ENCODE results near the gene UST.
A peak's percentile ranks its signal among the peaks of the same experiment; 100 is the strongest.

UST gene

DNA sequence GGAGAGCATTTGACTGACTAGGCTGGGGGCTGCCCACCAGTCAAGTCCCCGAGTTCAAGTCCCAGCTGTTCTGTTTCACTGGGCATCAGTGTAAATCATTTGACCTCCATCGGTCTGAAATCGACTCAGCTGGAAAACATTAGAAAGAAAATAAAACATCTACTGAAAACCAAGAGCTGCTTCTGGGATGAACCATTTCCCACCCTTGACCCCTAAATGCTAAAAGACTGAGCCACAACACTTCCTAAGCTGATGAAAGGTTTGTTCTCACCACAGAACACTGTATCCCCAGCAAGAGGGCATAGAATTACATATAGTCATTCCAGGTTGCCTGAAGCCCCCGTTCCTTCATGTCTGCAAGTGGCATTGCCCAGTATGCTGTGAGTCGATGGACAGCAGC is 333.7 kb downstream of the UST start:
- DNase-seq (ENCODE audit: low spot score): no peak
- Mint-ChIP-seq H3K36me3 (ENCODE audit: low read depth) (peaks cover 13% of the 10 kb centered on the region), H3K4me1 (ENCODE audit: low read depth) (peaks cover 80% of the 10 kb centered on the region), H3K27ac (no peak overlapping the region), H3K27me3 (ENCODE audit: low read depth) (no peaks in the 10 kb centered on the region), H3K4me3 (no peak overlapping the region), H3K9me3 (no peaks in the 10 kb centered on the region)

- peaks cover 77% of the 10 kb centered on the region for H3K4me1 Mint-ChIP-seq (ENCODE audit: low read depth)
- no peak for DNase-seq (ENCODE audit: low spot score)
- H3K9me3 Mint-ChIP-seq: no peaks in the 10 kb centered on the region
- no peaks in the 10 kb centered on the region for H3K27me3 Mint-ChIP-seq (ENCODE audit: low read depth)
- peaks cover 14% of the 10 kb centered on the region for H3K36me3 Mint-ChIP-seq (ENCODE audit: low read depth)
- H3K4me3 Mint-ChIP-seq: no peak overlapping the region
- H3K27ac Mint-ChIP-seq: no peak overlapping the region
Observed at GRCh38 chr6:149081281-149081680, 334.5 kb downstream of the UST start.

DNA sequence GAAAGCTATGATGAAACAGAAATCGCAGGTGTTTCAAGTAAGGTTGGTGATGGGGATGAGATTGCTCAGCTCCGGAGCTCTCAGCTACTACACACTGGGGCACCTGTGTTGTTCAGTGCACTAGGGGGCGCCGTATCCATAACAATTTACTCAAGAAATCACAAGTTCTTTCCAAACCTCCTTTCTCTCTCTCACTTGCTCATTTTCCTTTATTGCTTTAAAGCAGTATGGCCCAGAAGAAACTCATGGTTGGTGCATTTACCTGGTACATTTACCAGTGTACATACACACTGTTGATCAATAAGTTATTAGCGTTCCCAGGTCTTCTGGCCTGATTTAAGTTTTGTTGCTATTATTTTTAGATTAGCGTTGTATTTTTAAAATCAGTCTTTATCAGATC is 335.5 kb downstream of the UST start:
- Mint-ChIP-seq H3K4me1 (ENCODE audit: low read depth) (peaks cover 77% of the 10 kb centered on the region), H3K9me3 (no peaks in the 10 kb centered on the region), H3K27me3 (ENCODE audit: low read depth) (no peaks in the 10 kb centered on the region), H3K4me3 (peak overlapping the region; percentile 75), H3K27ac (peak overlapping the region; percentile 27), H3K36me3 (ENCODE audit: low read depth) (peaks cover 17% of the 10 kb centered on the region)
- peak; percentile 75 for DNase-seq (ENCODE audit: low spot score)

- peak overlapping the region; percentile 86 for H3K27ac Mint-ChIP-seq
- peaks cover 26% of the 10 kb centered on the region for H3K36me3 Mint-ChIP-seq (ENCODE audit: low read depth)
- no peak for DNase-seq (ENCODE audit: low spot score)
- H3K27me3 Mint-ChIP-seq (ENCODE audit: low read depth): no peaks in the 10 kb centered on the region
- H3K9me3 Mint-ChIP-seq: no peaks in the 10 kb centered on the region
- H3K4me3 Mint-ChIP-seq: peak overlapping the region; percentile 75
- peaks cover 77% of the 10 kb centered on the region for H3K4me1 Mint-ChIP-seq (ENCODE audit: low read depth)
Observed at GRCh38 chr6:149084026-149084425, 337.2 kb downstream of the UST start.

DNA sequence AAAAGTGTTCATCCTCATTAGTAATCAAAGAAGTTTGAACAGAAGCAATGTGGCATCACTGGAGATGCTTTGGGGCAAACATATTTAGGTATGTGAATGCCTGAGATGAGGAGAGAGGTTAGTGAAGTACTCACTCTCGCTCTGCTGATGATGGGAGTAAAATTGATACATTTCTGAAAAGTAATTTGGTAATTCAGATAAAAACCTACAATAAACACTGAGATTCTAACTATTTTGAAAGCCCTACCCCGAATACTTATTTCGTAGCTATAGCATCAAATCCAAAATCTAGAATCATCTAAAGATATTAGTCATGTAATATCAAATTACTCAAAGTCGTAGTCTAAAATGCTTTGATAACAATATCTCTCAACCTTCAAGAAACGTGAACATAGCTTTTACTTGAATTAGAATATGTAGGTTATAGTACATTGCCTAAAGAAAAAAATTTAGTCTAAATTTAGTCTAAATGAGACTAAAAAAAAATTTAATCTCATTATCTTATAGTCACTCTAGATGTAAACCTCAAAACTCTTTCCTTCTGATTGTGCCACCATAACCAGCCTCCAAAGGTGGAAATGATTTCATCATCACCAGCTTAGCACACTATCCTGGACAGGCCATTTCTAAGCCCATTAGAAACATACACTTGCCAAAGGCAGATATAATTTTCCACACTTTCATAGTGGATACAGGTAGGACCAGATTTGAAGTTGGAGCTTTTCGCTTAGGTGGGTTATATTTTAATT is 338.2 kb downstream of the UST start:
- H3K36me3 Mint-ChIP-seq (ENCODE audit: low read depth): peaks cover 23% of the 10 kb centered on the region
- H3K27ac Mint-ChIP-seq: peak overlapping the region; percentile 86
- no peaks in the 10 kb centered on the region for H3K27me3 Mint-ChIP-seq (ENCODE audit: low read depth)
- H3K9me3 Mint-ChIP-seq: no peaks in the 10 kb centered on the region
- H3K4me1 Mint-ChIP-seq (ENCODE audit: low read depth): peaks cover 75% of the 10 kb centered on the region
- no peak for DNase-seq (ENCODE audit: low spot score)
- H3K4me3 Mint-ChIP-seq: peak overlapping the region; percentile 75

DNA sequence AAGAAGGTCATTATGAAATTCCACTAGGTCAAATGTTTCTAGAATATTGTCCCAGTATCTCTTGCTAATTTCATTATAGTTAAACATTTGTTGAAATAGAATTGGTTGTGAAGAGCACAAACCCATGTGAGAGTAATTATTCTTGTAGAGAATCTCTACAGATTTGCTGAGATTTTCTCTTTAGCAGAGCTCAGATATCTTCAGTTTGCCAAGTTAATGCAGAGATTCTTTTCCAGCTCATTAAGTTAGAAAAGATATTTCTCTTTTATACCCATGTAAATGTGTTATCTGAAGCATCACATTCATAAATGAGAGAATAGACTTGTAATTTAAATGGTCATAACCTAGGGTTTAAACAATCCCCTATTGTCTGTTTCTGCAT is 338.7 kb downstream of the UST start:
- no peaks in the 10 kb centered on the region for H3K27me3 Mint-ChIP-seq (ENCODE audit: low read depth)
- no peak for DNase-seq (ENCODE audit: low spot score)
- H3K36me3 Mint-ChIP-seq (ENCODE audit: low read depth): peaks cover 23% of the 10 kb centered on the region
- H3K4me1 Mint-ChIP-seq (ENCODE audit: low read depth): peaks cover 79% of the 10 kb centered on the region
- no peaks in the 10 kb centered on the region for H3K9me3 Mint-ChIP-seq
- peak overlapping the region; percentile 86 for H3K27ac Mint-ChIP-seq
- H3K4me3 Mint-ChIP-seq: peak overlapping the region; percentile 75

- no peaks in the 10 kb centered on the region for H3K27me3 Mint-ChIP-seq (ENCODE audit: low read depth)
- peak overlapping the region; percentile 75 for H3K4me3 Mint-ChIP-seq
- no peaks in the 10 kb centered on the region for H3K9me3 Mint-ChIP-seq
- peaks cover 27% of the 10 kb centered on the region for H3K36me3 Mint-ChIP-seq (ENCODE audit: low read depth)
- DNase-seq (ENCODE audit: low spot score): no peak
- H3K27ac Mint-ChIP-seq: peak overlapping the region; percentile 57
- peaks cover 74% of the 10 kb centered on the region for H3K4me1 Mint-ChIP-seq (ENCODE audit: low read depth)
Observed at GRCh38 chr6:149086363-149086762, 339.5 kb downstream of the UST start.

DNA sequence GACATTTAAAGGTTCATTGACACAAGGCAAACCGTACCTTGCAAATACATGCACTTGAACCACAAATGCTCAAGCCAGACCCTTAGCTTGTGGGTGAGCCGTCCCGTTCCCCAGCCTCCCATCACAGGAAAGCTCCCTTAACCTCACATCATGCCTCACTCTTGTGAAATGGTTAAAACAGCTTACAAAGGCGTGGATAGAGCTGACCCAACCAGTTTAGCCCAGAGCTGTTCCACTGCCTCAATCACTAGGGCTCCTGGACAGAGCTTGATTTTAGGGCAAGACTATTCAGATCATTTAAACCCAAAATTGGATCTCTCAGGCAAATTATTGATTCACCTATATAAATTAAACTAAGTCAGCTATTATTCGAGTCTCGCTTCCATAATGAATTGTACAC is 341.1 kb downstream of the UST start:
- Mint-ChIP-seq H3K4me1 (ENCODE audit: low read depth) (peaks cover 70% of the 10 kb centered on the region), H3K4me3 (no peak overlapping the region), H3K36me3 (ENCODE audit: low read depth) (peaks cover 30% of the 10 kb centered on the region), H3K27ac (no peak overlapping the region), H3K27me3 (ENCODE audit: low read depth) (no peaks in the 10 kb centered on the region), H3K9me3 (no peaks in the 10 kb centered on the region)
- DNase-seq (ENCODE audit: low spot score): no peak

DNA sequence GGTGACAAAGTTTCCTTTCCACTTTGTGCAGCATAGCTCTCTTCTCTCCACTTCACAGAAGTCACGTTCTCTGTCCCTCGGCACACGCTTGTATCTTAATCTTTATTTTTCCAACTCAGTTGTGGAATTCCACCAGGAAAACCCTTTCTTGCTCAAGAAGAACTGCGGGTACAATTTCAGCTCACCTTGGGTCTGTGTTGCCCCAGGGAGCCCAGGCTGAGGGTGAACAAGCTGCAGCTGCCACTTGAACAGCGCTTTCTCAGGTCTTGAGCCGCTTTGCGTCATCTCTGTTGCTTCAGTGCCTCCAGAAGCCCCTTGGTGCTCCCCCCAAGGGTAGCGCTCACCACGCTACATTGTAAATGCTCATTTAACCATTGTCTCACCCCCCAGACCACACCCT is 341.5 kb downstream of the UST start:
- no peak for DNase-seq (ENCODE audit: low spot score)
- Mint-ChIP-seq H3K27ac (peak overlapping the region; percentile 45), H3K4me3 (no peak overlapping the region), H3K27me3 (ENCODE audit: low read depth) (no peaks in the 10 kb centered on the region), H3K36me3 (ENCODE audit: low read depth) (peaks cover 34% of the 10 kb centered on the region), H3K4me1 (ENCODE audit: low read depth) (peaks cover 69% of the 10 kb centered on the region), H3K9me3 (no peaks in the 10 kb centered on the region)

DNA sequence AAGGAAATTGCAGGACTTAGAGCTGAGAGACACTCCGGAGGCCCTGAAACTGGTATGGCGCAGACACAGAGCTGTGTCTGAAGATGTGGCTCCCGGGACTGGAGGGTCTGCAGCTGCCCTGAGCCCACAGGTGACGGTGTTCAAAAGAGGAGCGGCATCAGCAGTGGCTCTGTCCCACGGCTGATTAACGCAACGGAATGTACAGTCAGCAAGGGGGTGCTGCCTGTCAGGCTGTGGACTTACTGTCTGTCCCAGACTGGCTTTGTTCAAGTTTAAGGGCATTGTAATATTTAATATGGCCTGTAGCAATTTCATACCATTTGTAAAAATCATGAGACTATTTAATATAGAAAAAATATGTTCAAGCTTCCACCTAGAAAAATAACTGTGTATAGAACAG is 342.7 kb downstream of the UST start:
- Mint-ChIP-seq H3K36me3 (ENCODE audit: low read depth) (peaks cover 39% of the 10 kb centered on the region), H3K27ac (no peak overlapping the region)

DNA sequence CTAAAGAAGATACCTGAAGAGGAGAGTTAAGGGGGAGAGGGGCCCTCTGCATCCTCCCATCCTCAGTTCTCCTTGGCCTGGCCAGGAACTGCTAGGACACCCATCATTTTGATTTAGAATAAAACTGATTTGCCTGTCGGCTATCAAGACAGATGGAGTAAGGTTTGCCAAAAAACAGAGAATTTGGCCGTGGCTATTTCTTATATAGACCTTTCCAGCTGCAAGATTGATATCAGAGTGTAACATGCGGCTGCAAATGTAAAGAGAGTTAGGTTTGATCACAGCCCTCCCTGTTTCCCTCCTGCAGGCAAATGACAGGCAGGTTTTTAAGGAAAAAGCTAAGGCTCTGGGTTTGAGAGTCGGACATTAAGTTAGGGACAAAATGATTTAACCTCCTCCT is 344.1 kb downstream of the UST start:
- Mint-ChIP-seq H3K27me3 (ENCODE audit: low read depth) (no peaks in the 10 kb centered on the region), H3K27ac (peak overlapping the region; percentile 52), H3K36me3 (ENCODE audit: low read depth) (peaks cover 34% of the 10 kb centered on the region), H3K4me1 (ENCODE audit: low read depth) (peaks cover 72% of the 10 kb centered on the region), H3K4me3 (no peak overlapping the region), H3K9me3 (no peaks in the 10 kb centered on the region)
- DNase-seq (ENCODE audit: low spot score): no peak

More for the DNA sequence above, 342.7 kb downstream of the UST start:
- no peak for DNase-seq (ENCODE audit: low spot score)
- no peak overlapping the region for H3K4me3 Mint-ChIP-seq
- no peaks in the 10 kb centered on the region for H3K27me3 Mint-ChIP-seq (ENCODE audit: low read depth)
- peaks cover 69% of the 10 kb centered on the region for H3K4me1 Mint-ChIP-seq (ENCODE audit: low read depth)
- H3K9me3 Mint-ChIP-seq: no peaks in the 10 kb centered on the region

DNA sequence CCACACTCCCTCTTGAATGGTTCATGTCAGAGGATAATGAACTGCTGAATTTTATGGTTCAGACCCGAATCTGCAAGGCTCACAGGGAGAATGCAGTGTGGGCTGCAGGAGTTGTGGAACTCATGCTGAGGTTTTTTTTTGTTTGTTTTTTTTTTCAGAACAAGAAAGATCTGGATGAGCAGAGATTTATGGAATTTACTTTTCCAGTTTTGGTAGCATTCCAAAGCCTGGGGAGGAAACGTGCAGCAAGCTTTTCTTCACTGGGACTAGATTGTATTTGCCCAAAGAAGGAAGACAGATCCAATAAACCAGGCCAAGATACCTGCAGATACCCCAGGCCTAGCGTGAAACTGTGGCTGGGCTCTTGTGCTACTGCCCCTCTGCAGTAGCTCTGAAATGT is 346.8 kb downstream of the UST start:
- no peak for DNase-seq (ENCODE audit: low spot score)
- peak overlapping the region; percentile 87 for H3K27ac Mint-ChIP-seq
- peaks cover 13% of the 10 kb centered on the region for H3K9me3 Mint-ChIP-seq
- no peaks in the 10 kb centered on the region for H3K27me3 Mint-ChIP-seq (ENCODE audit: low read depth)
- H3K36me3 Mint-ChIP-seq (ENCODE audit: low read depth): peaks cover 32% of the 10 kb centered on the region
- peaks cover 75% of the 10 kb centered on the region for H3K4me1 Mint-ChIP-seq (ENCODE audit: low read depth)
- peak overlapping the region; percentile 81 for H3K4me3 Mint-ChIP-seq

DNA sequence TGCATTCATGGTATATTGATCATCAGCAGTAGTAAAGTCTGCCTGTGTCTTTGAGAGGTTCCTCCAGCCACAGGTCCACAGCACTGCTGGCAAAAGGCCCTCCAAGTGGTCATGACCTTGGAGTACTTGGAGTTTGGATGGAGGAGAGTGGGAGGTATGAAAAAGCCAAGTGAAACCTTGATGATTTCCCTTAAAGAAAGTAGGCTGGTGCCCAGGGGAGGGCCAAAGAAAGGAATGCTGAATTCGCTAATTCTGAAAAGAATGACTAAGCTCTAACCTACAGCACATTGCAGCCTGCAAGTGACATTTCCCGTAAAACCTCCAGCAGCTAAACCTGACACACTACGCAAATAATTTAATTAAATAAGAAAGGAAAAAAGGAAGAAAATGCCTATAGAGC is 347.3 kb downstream of the UST start:
- Mint-ChIP-seq H3K36me3 (ENCODE audit: low read depth) (peaks cover 36% of the 10 kb centered on the region), H3K4me3 (peak overlapping the region; percentile 81), H3K27me3 (ENCODE audit: low read depth) (no peaks in the 10 kb centered on the region), H3K4me1 (ENCODE audit: low read depth) (peaks cover 73% of the 10 kb centered on the region), H3K27ac (peak overlapping the region; percentile 87), H3K9me3 (peaks cover 18% of the 10 kb centered on the region)
- no peak for DNase-seq (ENCODE audit: low spot score)

- Mint-ChIP-seq H3K4me3 (peak overlapping the region; percentile 81), H3K27me3 (ENCODE audit: low read depth) (no peaks in the 10 kb centered on the region), H3K9me3 (peaks cover 25% of the 10 kb centered on the region), H3K27ac (peak overlapping the region; percentile 87), H3K4me1 (ENCODE audit: low read depth) (peaks cover 68% of the 10 kb centered on the region), H3K36me3 (ENCODE audit: low read depth) (peaks cover 43% of the 10 kb centered on the region)
- DNase-seq (ENCODE audit: low spot score): peak; percentile 34
Observed at GRCh38 chr6:149094934-149095351, 348.1 kb downstream of the UST start.

DNA sequence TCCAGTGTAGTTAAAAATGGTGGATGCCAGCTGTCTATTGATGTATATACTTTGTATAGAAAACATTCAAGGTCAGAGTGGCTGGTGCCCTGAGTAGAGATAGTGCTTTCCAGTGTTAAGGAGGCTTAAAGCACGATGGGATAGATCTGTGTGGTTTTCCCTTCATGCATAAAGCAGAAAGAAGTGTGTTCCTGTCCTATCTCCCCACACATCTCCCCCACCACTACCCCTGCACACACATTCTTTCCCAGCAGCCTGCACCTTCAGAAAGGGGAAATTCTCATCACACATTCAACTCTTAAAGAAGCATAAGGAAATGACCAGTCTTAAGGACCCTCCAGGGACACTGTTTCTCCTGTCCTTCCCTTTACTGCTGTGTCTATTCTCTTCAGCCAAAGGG is 349.0 kb downstream of the UST start:
- peak; percentile 68 for DNase-seq (ENCODE audit: low spot score)
- Mint-ChIP-seq H3K27ac (peak overlapping the region; percentile 87), H3K4me1 (ENCODE audit: low read depth) (peaks cover 61% of the 10 kb centered on the region), H3K27me3 (ENCODE audit: low read depth) (no peaks in the 10 kb centered on the region), H3K36me3 (ENCODE audit: low read depth) (peaks cover 47% of the 10 kb centered on the region), H3K9me3 (peaks cover 34% of the 10 kb centered on the region), H3K4me3 (peak overlapping the region; percentile 65)

Measured in T-helper 2 cell treated with Interferon-gamma antibody and Interleukin-4, amounts not matched to agents 5 μg/mL and 100 μg/mL, for 36 hours (primary cell).